Kidney tubule cell (primary cell): ENCODE data around the gene GDPGP1.
"Not testable (repeated sequence)": the region's sequence is repeated elsewhere in the genome, so short reads cannot be mapped to it uniquely, and the experiment has no call there.

Experiments used
- DNase-seq: peaks from one replicate; pipeline ENCODE4 v3.0.0-alpha.2; 2018; ENCODE audit warnings: low spot score

GDPGP1 gene

GRCh38 chr15:90261811-90262210 is 27.8 kb downstream of the GDPGP1 start:
- DNase-seq: peak; percentile 72

- DNase-seq: no peak
Measured at GRCh38 chr15:90262426-90262825, 28.4 kb downstream of the GDPGP1 start.

GRCh38 chr15:90264671-90265070 is 30.7 kb downstream of the GDPGP1 start:
- DNase-seq: peak; percentile 52

GRCh38 chr15:90265271-90266060 is 31.5 kb downstream of the GDPGP1 start, which contains the start of gene NGRN:
Gene NGRN (plus strand): TSS chr15:90265672. CDS start chr15:90265713, 41 bp downstream.
- peak; percentile 93 for DNase-seq

- peak; percentile 50 for DNase-seq
Measured at GRCh38 chr15:90266061-90266431, 32.0 kb downstream of the GDPGP1 start.

GRCh38 chr15:90266485-90266884 is 32.5 kb downstream of the GDPGP1 start:
- DNase-seq: peak; percentile 14

GRCh38 chr15:90268415-90268814 is 34.4 kb downstream of the GDPGP1 start:
- DNase-seq: no peak

- DNase-seq: no peak
Measured at GRCh38 chr15:90270502-90271150, 36.6 kb downstream of the GDPGP1 start.

GRCh38 chr15:90271459-90272166 is 37.6 kb downstream of the GDPGP1 start:
- no peak for DNase-seq

GRCh38 chr15:90278467-90278866 is 44.5 kb downstream of the GDPGP1 start:
- DNase-seq: not testable (repeated sequence)

- not testable (repeated sequence) for DNase-seq
Measured at GRCh38 chr15:90280743-90281142, 46.7 kb downstream of the GDPGP1 start.

GRCh38 chr15:90281637-90282036 is 47.6 kb downstream of the GDPGP1 start:
- DNase-seq: not testable (repeated sequence)

- peak; percentile 26 for DNase-seq
Measured at GRCh38 chr15:90286678-90287077, 52.7 kb downstream of the GDPGP1 start.

- no peak for DNase-seq
Measured at GRCh38 chr15:90287101-90287500, 53.1 kb downstream of the GDPGP1 start.

GRCh38 chr15:90287946-90288345 is 53.9 kb downstream of the GDPGP1 start:
- no peak for DNase-seq

- DNase-seq: peak; percentile 36
Measured at GRCh38 chr15:90291679-90292356, 57.8 kb downstream of the GDPGP1 start.

GRCh38 chr15:90293040-90293810 is 59.2 kb downstream of the GDPGP1 start:
- DNase-seq: peak; percentile 90

- DNase-seq: no peak
Measured at GRCh38 chr15:90294159-90294558, 60.1 kb downstream of the GDPGP1 start.

GRCh38 chr15:90294601-90295269 is 60.7 kb downstream of the GDPGP1 start:
- DNase-seq: no peak

GRCh38 chr15:90295270-90295648 is 61.2 kb downstream of the GDPGP1 start:
- DNase-seq: no peak
